MG63 (cell line): ENCODE data around the gene JADE2. TPM values are rescaled to one million over a fixed set of nuclear protein-coding genes. Genes with fewer than 3 reads are reported as not detected.
"Not testable (repeated sequence)": the region's sequence is repeated elsewhere in the genome, so short reads cannot be mapped to it uniquely, and the experiment has no call there.

Experiments used
- DNase-seq: peaks from one replicate; pipeline ENCODE4 v3.0.0-alpha.2; 2020
- H3K27me3 ChIP-seq: fragments of 250-450 bp; sonication (Bioruptor Pico); 2 replicates; pipeline ENCODE4 v1.5.1; 2020; ENCODE audit warnings: mild to moderate bottlenecking, moderate library complexity
- H3K36me3 ChIP-seq: fragments of 250-450 bp; sonication (Bioruptor Pico); 2 replicates; pipeline ENCODE4 v1.5.1; 2020; ENCODE audit warnings: mild to moderate bottlenecking, moderate library complexity
- H3K4me3 ChIP-seq: fragments of 250-450 bp; sonication (Bioruptor Pico); 2 replicates; pipeline ENCODE4 v1.5.1; 2020; ENCODE audit warnings: mild to moderate bottlenecking, moderate library complexity
- H3K9me3 ChIP-seq: fragments of 250-450 bp; sonication (Bioruptor Pico); 2 replicates; pipeline ENCODE4 v1.5.1; 2020; ENCODE audit warnings: mild to moderate bottlenecking, moderate library complexity
- total RNA-seq: library from RNA; depleted of rRNA; stranded (reverse); fragments of >200 nt; shearing (Covaris generic); gene quantifications from 2 replicates; pipeline ENCODE4 v1.2.3, GENCODE V29; 2014; ENCODE audit warnings: low replicate concordance

The JADE2 gene
- total RNA-seq, 1 experiment from 2014 or later, result 47.4 TPM

- Histone ChIP-seq H3K36me3 (peaks cover under 1% of the 10 kb centered on the region), H3K4me3 (no peak overlapping the region), H3K9me3 (no peaks in the 10 kb centered on the region), H3K27me3 (no peaks in the 10 kb centered on the region)
- DNase-seq, result peak; percentile 58
Measured at GRCh38 chr5:134503937-134504437, 21.5 kb upstream of the JADE2 start.

- no peak for DNase-seq
- H3K4me3 ChIP-seq, result no peak overlapping the region
- peaks cover 4% of the 10 kb centered on the region for H3K36me3 ChIP-seq
- no peaks in the 10 kb centered on the region for H3K9me3 ChIP-seq
- H3K27me3 ChIP-seq, result no peaks in the 10 kb centered on the region
Measured at GRCh38 chr5:134504629-134505300, 20.7 kb upstream of the JADE2 start.

- DNase-seq, result peak; percentile 99
- Histone ChIP-seq H3K9me3 (no peaks in the 10 kb centered on the region), H3K36me3 (peaks cover 4% of the 10 kb centered on the region), H3K4me3 (peak overlapping the region; percentile 33), H3K27me3 (no peaks in the 10 kb centered on the region)
Measured at GRCh38 chr5:134506054-134507039, 19.1 kb upstream of the JADE2 start.

DNA sequence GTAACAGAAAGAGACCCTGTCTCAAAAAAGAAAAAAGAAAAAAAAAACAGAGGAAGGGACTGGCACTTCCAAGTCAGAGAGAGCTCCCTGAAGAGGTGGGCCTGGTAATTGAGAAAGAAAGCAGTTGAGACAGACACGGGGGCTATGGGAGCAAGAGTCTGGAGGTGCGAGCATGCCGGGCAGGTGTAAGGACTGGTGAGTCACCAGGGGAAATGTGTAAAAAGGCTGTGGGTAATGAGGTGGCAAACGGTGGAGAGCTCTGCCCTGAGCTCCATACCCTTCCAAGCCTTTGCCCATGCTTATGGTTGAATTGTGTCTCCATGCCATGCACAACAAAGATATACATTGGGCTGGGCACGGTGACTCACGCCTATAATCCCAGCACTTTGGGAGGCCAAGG, 18.0 kb upstream of the JADE2 start:
- H3K4me3 ChIP-seq, result peak overlapping the region; percentile 33; the same call in 1 of the 2 replicates
- no peak for DNase-seq
- peaks cover 4% of the 10 kb centered on the region for H3K36me3 ChIP-seq
- no peaks in the 10 kb centered on the region for H3K27me3 ChIP-seq
- no peaks in the 10 kb centered on the region for H3K9me3 ChIP-seq

DNA sequence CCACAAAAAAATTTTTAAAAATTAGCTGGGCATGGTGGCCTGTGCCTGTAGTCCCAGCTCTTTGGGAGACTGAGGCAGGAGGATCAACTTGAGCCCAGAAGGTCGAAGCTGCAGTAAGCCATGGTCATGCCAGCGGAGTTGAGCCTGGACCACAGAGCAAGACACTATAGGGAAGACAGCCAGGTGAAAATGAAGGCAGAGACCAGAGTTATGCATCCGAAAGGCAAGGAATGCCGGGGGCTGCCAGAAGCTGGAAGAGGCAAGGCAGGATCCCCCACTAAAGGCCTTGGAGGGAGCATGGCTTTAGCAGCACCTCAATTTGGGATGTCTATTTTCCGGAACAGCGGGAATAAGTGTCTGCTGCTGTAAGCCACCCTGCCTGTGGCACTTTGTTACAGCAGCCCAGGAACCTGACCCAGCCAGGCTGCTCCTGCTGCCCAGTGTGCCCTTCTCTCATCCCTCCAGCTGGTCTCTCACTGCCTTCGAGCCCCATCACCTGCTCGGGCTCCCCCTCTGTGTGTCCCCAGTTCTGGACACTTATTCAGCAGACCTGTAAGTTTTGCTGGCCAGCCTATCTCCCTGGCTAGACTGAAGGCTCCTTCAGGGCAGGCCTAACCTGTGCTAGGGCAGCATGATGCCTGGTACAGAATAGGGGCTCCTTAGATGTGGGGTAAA, 16.8 kb upstream of the JADE2 start:
- DNase-seq, result no peak
- Histone ChIP-seq H3K27me3 (no peaks in the 10 kb centered on the region), H3K9me3 (no peaks in the 10 kb centered on the region), H3K4me3 (no peak overlapping the region), H3K36me3 (peaks cover 4% of the 10 kb centered on the region)

GRCh38 chr5:134509308-134510040, 16.0 kb upstream of the JADE2 start:
- Histone ChIP-seq H3K9me3 (no peaks in the 10 kb centered on the region), H3K4me3 (no peak overlapping the region), H3K27me3 (no peaks in the 10 kb centered on the region), H3K36me3 (peaks cover 4% of the 10 kb centered on the region)
- peak; percentile 37 for DNase-seq

DNA sequence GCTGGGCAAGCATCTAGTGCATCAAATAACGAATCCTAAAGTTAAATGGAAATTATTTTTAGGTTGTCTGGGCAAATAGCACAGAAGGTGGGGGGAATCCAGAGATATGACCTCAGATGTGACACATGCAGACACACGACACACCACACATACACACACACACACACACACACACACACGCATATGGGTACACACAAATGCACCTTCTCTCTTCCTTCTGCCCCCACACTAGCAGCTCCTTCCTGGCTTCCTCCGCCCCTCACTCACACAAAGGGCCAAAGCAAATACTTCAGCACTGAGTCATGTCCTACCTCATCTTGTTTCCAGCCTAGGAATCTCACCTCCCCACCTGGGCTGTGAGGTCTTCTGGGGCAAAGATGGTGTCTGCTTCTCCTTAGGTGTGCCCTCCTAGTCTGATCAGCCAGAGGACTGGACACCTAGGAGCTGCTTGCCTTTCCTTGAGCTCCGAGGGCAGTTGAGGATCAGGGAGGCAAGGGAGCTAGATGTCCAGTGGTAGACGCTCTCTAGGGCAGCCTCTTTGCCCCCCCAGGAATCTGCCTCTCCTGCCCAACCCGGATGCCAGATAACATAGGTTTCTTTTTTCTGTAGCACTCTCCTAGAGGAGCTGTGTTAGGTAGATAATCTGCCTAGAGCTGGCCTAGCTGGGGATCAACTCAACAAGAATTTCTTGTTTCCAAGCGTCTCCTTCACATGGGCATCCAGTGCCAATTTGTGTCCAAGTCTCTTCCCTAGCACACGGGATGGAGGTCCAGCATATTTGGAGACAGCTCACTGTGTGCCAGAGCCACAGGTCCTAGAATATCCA, 14.3 kb upstream of the JADE2 start:
- H3K27me3 ChIP-seq, result no peaks in the 10 kb centered on the region
- no peak overlapping the region for H3K4me3 ChIP-seq
- peaks cover 4% of the 10 kb centered on the region for H3K36me3 ChIP-seq
- DNase-seq, result peak; percentile 69
- H3K9me3 ChIP-seq, result no peaks in the 10 kb centered on the region

DNA sequence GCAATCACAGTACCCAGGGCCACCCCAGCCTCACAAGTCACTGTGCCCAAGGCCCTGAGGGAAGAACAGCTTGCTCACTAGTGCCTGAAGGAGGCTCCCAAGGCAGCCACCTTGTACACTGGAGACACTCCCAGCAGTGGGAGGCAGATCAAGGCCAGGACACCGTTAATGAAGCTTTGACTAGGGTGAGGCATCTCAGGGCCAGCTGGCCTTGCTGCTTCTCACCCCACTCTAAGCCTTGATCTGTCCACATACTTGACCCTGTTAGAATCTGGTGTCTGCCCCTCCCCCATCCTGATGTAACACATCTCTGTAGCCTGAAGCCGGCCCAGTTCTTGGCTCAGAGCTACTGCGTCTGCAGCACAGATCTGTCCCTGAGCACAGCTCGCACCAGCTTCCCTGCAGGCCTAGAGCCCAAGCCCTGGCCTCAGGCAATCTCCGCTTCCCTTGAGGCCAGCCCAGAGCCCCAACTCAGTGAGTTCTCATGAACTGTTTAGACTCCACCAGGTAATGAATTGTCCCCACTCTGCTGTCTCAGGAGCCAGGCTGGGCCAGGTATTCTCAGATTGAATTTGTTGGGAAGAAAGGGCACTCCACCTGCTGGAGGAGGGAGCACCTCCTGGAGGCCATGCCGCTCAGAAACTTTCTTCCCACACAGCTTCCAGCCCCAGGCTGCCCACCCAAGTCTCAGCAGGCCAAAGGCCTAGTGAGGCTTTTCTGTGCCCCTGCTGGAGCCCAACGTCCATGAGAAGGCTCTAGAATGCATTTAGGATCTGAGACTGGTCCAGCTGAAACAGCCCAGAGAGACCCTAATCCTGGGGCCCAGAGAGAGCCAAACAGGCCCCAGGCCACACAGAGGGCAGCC, 13.4 kb upstream of the JADE2 start:
- peak; percentile 62 for DNase-seq
- peaks cover 4% of the 10 kb centered on the region for H3K36me3 ChIP-seq
- H3K4me3 ChIP-seq, result no peak overlapping the region
- no peaks in the 10 kb centered on the region for H3K9me3 ChIP-seq
- H3K27me3 ChIP-seq, result no peaks in the 10 kb centered on the region

- Histone ChIP-seq H3K9me3 (no peaks in the 10 kb centered on the region), H3K27me3 (no peaks in the 10 kb centered on the region), H3K4me3 (no peak overlapping the region), H3K36me3 (peaks cover 4% of the 10 kb centered on the region)
- no peak for DNase-seq
Measured at GRCh38 chr5:134512661-134512999, 12.8 kb upstream of the JADE2 start.

DNA sequence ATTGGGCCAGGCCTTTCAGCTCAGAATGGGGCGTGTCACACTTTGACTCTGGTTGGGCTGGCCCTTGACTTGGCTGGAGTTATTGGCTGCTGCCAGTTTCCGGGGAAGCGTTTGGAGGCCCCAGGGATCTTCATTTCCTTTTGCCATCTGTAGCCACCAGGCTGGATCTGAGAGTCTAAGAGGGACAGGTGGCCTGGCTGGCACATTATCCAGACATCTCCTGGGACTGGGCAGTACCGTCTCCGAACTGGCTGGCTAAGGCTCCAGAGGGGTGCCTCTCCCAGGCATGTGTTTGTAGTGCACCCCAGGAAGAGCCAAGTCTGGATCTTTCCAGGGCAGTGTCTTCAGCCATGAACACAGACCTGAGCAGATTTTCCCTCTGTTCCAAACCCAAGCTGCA, 9.7 kb upstream of the JADE2 start:
- DNase-seq, result no peak
- Histone ChIP-seq H3K9me3 (no peaks in the 10 kb centered on the region), H3K4me3 (no peak overlapping the region), H3K36me3 (no peaks in the 10 kb centered on the region), H3K27me3 (no peaks in the 10 kb centered on the region)

GRCh38 chr5:134516984-134517383, 8.5 kb upstream of the JADE2 start:
- H3K36me3 ChIP-seq, H3K9me3 ChIP-seq, H3K27me3 ChIP-seq, DNase-seq, H3K4me3 ChIP-seq: not testable (repeated sequence)

DNA sequence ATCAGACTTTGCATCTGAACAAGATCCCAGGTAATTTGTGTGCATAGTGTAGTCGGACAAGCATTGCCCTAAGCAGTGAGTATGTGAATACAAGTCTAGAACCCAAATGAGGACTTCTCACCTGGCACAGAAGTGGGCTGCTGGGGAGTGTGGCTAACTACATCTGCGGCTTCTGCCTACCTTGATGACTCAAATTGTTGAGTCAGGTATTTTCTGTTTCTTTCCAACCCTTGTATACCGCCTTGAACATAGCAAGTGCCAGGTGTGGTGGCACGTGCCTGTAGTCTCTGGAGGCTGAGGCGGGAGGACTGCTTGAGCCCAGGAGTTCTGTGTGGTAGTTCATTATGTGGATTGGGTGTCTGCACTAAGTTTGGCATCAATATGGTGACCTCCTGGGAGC, 7.9 kb upstream of the JADE2 start:
- no peaks in the 10 kb centered on the region for H3K36me3 ChIP-seq
- no peaks in the 10 kb centered on the region for H3K9me3 ChIP-seq
- H3K4me3 ChIP-seq, result no peak overlapping the region
- H3K27me3 ChIP-seq, result no peaks in the 10 kb centered on the region
- no peak for DNase-seq

GRCh38 chr5:134519989-134520388, 5.5 kb upstream of the JADE2 start:
- Histone ChIP-seq H3K27me3 (no peaks in the 10 kb centered on the region), H3K4me3 (no peak overlapping the region), H3K9me3 (no peaks in the 10 kb centered on the region), H3K36me3 (no peaks in the 10 kb centered on the region)
- DNase-seq, result no peak

DNA sequence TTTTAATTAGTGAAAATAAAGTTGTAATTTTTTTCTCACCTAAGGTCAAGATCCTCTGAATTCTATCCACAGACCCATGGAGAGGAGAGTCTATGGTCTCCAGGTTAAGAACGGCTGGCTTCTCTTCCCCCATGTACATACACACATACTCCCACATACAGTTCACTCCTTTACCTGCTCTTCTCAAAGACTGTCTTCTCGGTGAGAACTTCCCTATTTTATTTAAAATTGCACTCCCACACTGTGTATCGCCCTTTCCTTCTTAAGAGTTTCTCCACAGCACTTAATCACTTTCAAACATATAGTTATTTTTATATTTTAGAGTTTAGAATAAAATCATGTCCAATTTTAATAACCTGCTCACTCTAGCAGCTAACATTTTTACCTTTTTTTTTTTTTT, 3.6 kb upstream of the JADE2 start:
- Histone ChIP-seq H3K4me3 (no peak overlapping the region), H3K36me3 (no peaks in the 10 kb centered on the region), H3K27me3 (no peaks in the 10 kb centered on the region), H3K9me3 (no peaks in the 10 kb centered on the region)
- no peak for DNase-seq
